HCT116 (cell line): ENCODE measurements around the gene BDH1. TPM values are rescaled to one million over a fixed set of nuclear protein-coding genes. Genes with fewer than 3 reads are reported as not detected.

ENCODE experiments used
- ATAC-seq: fragments of 200-7000 bp; cut with Tn5 transposase; 2 replicates; pipeline ENCODE4 v1.9.1; 2020; ENCODE audit warnings: mild to moderate bottlenecking, moderate library complexity
- BruUV-seq: library from RNA; stranded (reverse); fragments of 400-500 nt; replicated peaks from 2 replicates; lab custom pipeline; 2021; lab: Mats Ljungman, UMichigan
- CTCF ChIA-PET: fragments of 300-600 bp; sonication (Branson Sonifier 250); formaldehyde crosslinking; loops from one replicate; lab custom pipeline; 2021; ENCODE audit warnings: antibody characterized with exemption; lab: Charles Lee
- POLR2A ChIA-PET: fragments of 300-600, 350-600 bp; sonication (Branson Sonifier 250); formaldehyde crosslinking; loops from one replicate; lab custom pipeline; 2021; ENCODE audit warnings: antibody characterized with exemption; lab: Charles Lee
- RAD21 ChIA-PET, 2 experiments: fragments of 300-600 bp; sonication (Branson Sonifier 250); formaldehyde crosslinking; loops; one replicate each; lab custom pipeline; 2023; ENCODE audit warnings: low total read pairs in 2 of 2; ENCODE audit not compliant: uncharacterized antibody in 2 of 2, unreplicated experiment in 2 of 2, low non-redundant PET in 1 of 2; lab: Charles Lee
- DNase-seq: peaks from one replicate; pipeline ENCODE4 v3.0.0-alpha.2; 2010; ENCODE audit warnings: low read depth, low spot score
- H2AFZ ChIP-seq: fragments of 200-600 bp; shearing (Covaris generic), sonication (generic); 2 replicates; pipeline ENCODE4 v1.6.1; 2017; ENCODE audit warnings: low read depth, mixed run types, mixed read lengths, antibody characterized with exemption, low read length; ENCODE audit not compliant: poor library complexity, severe bottlenecking
- H3K27ac ChIP-seq: 2 replicates; pipeline ENCODE4 v1.5.1; 2012; ENCODE audit warnings: low read depth, low read length
- H3K27me3 ChIP-seq: fragments of 200-600 bp; sonication (generic); 2 replicates; pipeline ENCODE4 v1.6.1; 2016; ENCODE audit warnings: mixed run types, low read length, mixed read lengths; ENCODE audit not compliant: insufficient read depth
- H3K36me3 ChIP-seq, 2 experiments: fragments of 200-500 bp in 1 of 2; fragments of 200-600 bp in 1 of 2; sonication (Bioruptor generic) in 1 of 2; sonication (generic) in 1 of 2; 2 replicates each; pipeline versions ENCODE4 v1.5.1 to v1.6.1; 2014 to 2016; ENCODE audit warnings: low read length in 2 of 2, inconsistent platforms in 1 of 2, mixed read lengths in 1 of 2, mixed run types in 1 of 2; ENCODE audit not compliant: insufficient read depth in 2 of 2, control insufficient read depth in 1 of 2
- H3K4me1 ChIP-seq, 2 experiments: fragments of 200-600 bp in 1 of 2; sonication (generic) in 1 of 2; 2 replicates each; pipeline versions ENCODE4 v1.5.1 to v1.6.1; 2012 to 2017; ENCODE audit warnings: low read length in 2 of 2, inconsistent platforms in 1 of 2, mild to moderate bottlenecking in 1 of 2, mixed read lengths in 1 of 2, mixed run types in 1 of 2, moderate library complexity in 1 of 2; ENCODE audit not compliant: insufficient read depth in 2 of 2, control insufficient read depth in 1 of 2
- H3K4me2 ChIP-seq: fragments of 200-600 bp; sonication (generic); 2 replicates; pipeline ENCODE4 v1.6.1; 2017; ENCODE audit warnings: mixed run types, low read length, mixed read lengths
- H3K4me3 ChIP-seq, 2 experiments: fragments of 200-600 bp in 1 of 2; sonication (generic) in 1 of 2; replicated peaks in 1 of 2; 2 replicates each; pipeline ENCODE4 v1.5.1; 2011 to 2016; ENCODE audit warnings: low read length in 2 of 2, control low read depth in 1 of 2, low read depth in 1 of 2, mild to moderate bottlenecking in 1 of 2, mixed read lengths in 1 of 2, mixed run types in 1 of 2
- H3K79me2 ChIP-seq: fragments of 200-600 bp; sonication (generic); 2 replicates; pipeline ENCODE4 v1.6.1; 2017; ENCODE audit warnings: mild to moderate bottlenecking, mixed run types, low read length, moderate library complexity, mixed read lengths; ENCODE audit not compliant: insufficient read depth
- H3K9ac ChIP-seq: fragments of 200-600 bp; sonication (generic); 2 replicates; pipeline ENCODE4 v1.6.1; 2016; ENCODE audit warnings: low read length, mixed read lengths
- H3K9me2 ChIP-seq: fragments of 200-600 bp; sonication (generic), shearing (Covaris generic); 2 replicates; pipeline ENCODE4 v1.6.1; 2017; ENCODE audit warnings: mixed run types, mild to moderate bottlenecking, moderate library complexity; ENCODE audit not compliant: insufficient read depth
- H3K9me3 ChIP-seq, 2 experiments: fragments of 200-500 bp in 1 of 2; fragments of 200-600 bp in 1 of 2; sonication (Bioruptor generic) in 1 of 2; sonication (generic) in 1 of 2; 2 replicates each; pipeline ENCODE4 v1.6.1; 2014 to 2017; ENCODE audit warnings: low read length in 2 of 2, mixed read lengths in 2 of 2, inconsistent platforms in 1 of 2, low read depth in 1 of 2, mild to moderate bottlenecking in 1 of 2, mixed run types in 1 of 2, moderate library complexity in 1 of 2; ENCODE audit not compliant: control insufficient read depth in 1 of 2, insufficient read depth in 1 of 2
- H4K20me1 ChIP-seq: fragments of 200-600 bp; sonication (generic), shearing (Covaris generic); 2 replicates; pipeline ENCODE4 v1.6.1; 2017; ENCODE audit warnings: mixed run types, mild to moderate bottlenecking, moderate library complexity; ENCODE audit not compliant: insufficient read depth
- POLR2A ChIP-seq: IDR thresholded peaks from 2 replicates; pipeline ENCODE4 v1.7.0; 2011; ENCODE audit warnings: borderline replicate concordance; ENCODE audit not compliant: insufficient read depth, insufficient read length; ENCODE audit errors: extremely low read depth
- POLR2AphosphoS5 ChIP-seq: IDR thresholded peaks from 2 replicates; pipeline ENCODE4 v1.6.1; 2011; ENCODE audit warnings: mild to moderate bottlenecking, low read depth, low read length, moderate library complexity
- RAD21 ChIP-seq: IDR thresholded peaks from 2 replicates; pipeline ENCODE4 v1.6.1; 2012; ENCODE audit warnings: low read depth, mild to moderate bottlenecking
- TCF7L2 ChIP-seq: IDR thresholded peaks from 2 replicates; pipeline ENCODE4 v1.7.0; 2011; ENCODE audit warnings: borderline replicate concordance, inconsistent platforms; ENCODE audit not compliant: insufficient read depth, insufficient read length; ENCODE audit errors: extremely low read depth
- ZNF274 ChIP-seq: fragments of 200-500 bp; sonication (Bioruptor generic); IDR thresholded peaks from 2 replicates; pipeline ENCODE4 v1.6.1; 2014; ENCODE audit warnings: mild to moderate bottlenecking, low read depth, low read length, inconsistent platforms
- intact Hi-C: fragments of 100-400 bp; cut with micrococcal nuclease; formaldehyde crosslinking; loops from 2 replicates; pipeline ENCODE4 v1.10.0; 2022
- total RNA-seq: library from RNA; stranded (reverse); gene quantifications from one replicate; pipeline ENCODE4 v1.2.1, GENCODE V29; 2021; ENCODE audit not compliant: unreplicated experiment

The BDH1 gene
- total RNA-seq, 1 experiment from 2014 or later, result 26.6 TPM

DNA sequence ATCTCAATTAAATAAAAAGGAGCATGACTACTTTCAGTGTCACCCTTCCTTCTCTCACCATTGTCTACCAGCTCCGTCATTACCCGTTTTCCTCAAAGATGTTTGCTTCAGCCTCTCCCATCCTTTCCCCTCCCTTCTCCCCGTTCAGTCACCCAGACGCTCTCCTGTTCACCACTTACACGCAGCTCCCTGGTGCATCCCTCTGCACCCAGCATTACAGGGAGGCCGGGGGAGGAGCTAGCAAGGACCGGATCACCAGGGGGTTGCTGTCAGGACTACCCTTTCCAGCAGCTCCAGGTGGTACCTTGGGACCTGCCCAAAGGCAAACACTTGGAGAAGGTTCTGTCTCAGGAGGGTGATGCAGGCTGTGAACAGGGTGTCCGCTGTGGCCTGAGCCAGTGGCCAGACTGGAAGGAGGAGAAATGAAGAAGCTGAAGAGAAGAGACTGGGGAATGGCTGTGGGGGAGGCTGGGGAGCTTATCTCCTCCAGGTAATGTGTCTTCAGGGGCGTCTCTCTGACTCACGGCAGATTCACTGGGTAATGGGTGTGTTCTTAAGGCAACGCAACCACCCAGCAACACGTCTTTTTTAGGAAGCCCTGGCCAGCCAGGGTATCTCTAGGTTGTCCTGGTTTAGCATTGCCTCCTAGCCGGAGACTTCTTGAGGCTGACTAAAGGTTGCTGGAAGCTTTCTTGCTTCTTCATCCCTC lies 21.8 kb upstream of the BDH1 start:
- H3K27me3 ChIP-seq, result no peaks in the 10 kb centered on the region
- H3K27ac ChIP-seq, result no peak overlapping the region
- no peaks in the 10 kb centered on the region for H3K79me2 ChIP-seq
- H3K4me2 ChIP-seq, result no peak overlapping the region
- no peaks in the 10 kb centered on the region for H3K9me3 ChIP-seq
- ChIA-PET RAD21 (no interaction called here), POLR2A (no interaction called here), CTCF (no interaction called here)
- no peaks in the 10 kb centered on the region for H4K20me1 ChIP-seq
- H3K4me1 ChIP-seq, result no peaks in the 10 kb centered on the region
- H3K36me3 ChIP-seq, result no peaks in the 10 kb centered on the region
- no peaks in the 10 kb centered on the region for H3K9me2 ChIP-seq
- DNase-seq (no peak), ATAC-seq (no peak)
- TF ChIP-seq ZNF274, result no peak
- no peak overlapping the region for H3K4me3 ChIP-seq
- H2AFZ ChIP-seq, result no peak overlapping the region
- intact Hi-C loops, result no loop called here
- H3K9ac ChIP-seq, result no peak overlapping the region
- no TSS peak for BruUV-seq

DNA sequence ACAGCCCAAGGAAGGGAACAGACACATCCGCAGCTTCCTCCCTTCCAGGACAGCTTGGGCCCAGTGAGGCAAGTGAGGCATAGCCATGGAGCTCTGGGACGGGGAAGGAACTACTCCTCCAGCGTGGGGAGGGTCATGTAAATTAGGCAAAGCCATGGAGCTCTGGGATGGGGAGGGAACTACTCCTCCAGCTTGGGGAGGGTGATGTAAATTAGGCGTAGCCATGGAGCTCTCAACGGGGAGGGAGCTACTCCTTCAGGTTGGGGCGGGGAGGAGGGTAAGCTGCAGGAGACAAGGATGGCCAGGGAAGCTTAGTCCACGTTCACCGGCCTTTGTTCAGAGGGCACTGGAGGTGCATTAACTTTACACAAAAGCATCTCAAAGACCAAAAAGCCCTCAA lies 21.1 kb upstream of the BDH1 start:
- RAD21 ChIA-PET, result no interaction called here
- CTCF ChIA-PET, result no interaction called here
- POLR2A ChIA-PET, result no interaction called here

More for the DNA sequence above, 21.1 kb upstream of the BDH1 start:
- Histone ChIP-seq H3K9me3 (no peaks in the 10 kb centered on the region), H3K9ac (no peak overlapping the region), H3K4me3 (no peak overlapping the region), H3K36me3 (no peaks in the 10 kb centered on the region), H3K79me2 (no peaks in the 10 kb centered on the region), H3K9me2 (no peaks in the 10 kb centered on the region), H4K20me1 (no peaks in the 10 kb centered on the region), H3K4me2 (no peak overlapping the region), H2AFZ (no peak overlapping the region), H3K27me3 (no peaks in the 10 kb centered on the region), H3K27ac (no peak overlapping the region), H3K4me1 (no peaks in the 10 kb centered on the region)
- BruUV-seq, result no TSS peak
- TF ChIP-seq POLR2A, result no peak
- TF ChIP-seq RAD21, result no peak
- TF ChIP-seq POLR2AphosphoS5, result no peak
- no peak for TF ChIP-seq TCF7L2
- DNase-seq, result no peak
- no peak for ATAC-seq
- intact Hi-C loops, result no loop called here
